NOMO-1 treated with dmso at 0.1 percent for 144 hours (cell line): Measurements from ENCODE around the gene MTMR3.
"Not testable (repeated sequence)": the region's sequence is repeated elsewhere in the genome, so short reads cannot be mapped to it uniquely, and the experiment has no call there.

Source experiments
- DNase-seq: peaks from one replicate; lab custom pipeline; 2025; ENCODE audit not compliant: unreplicated experiment; lab: John Stamatoyannopoulos, UW

Gene MTMR3

DNA sequence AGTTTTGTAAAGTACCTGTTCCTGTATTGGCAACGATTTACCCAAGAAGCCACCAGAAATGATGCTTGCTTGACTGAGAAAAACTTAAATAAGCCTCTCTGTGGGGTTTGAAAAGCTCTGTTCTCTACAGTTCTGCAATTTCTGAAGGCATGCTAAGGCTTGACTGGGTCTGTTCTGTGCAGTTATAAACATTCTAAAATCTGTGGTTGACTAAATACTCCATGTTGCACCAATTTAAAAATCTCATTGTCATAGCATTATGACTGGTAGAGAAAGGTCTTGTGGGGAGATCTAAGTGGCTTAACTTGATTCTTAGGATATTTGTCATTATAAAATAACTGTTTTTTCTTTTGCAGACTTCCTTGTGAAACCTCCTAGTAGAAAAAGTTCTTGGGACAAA, 73.7 kb downstream of the MTMR3 start:
- DNase-seq = no peak

GRCh38 chr22:29958170-29958569, 75.2 kb downstream of the MTMR3 start:
- no peak for DNase-seq

- DNase-seq = peak; percentile 12
Measured at GRCh38 chr22:29964776-29965175, 81.8 kb downstream of the MTMR3 start.

- no peak for DNase-seq
Measured at GRCh38 chr22:29967461-29967860, 84.5 kb downstream of the MTMR3 start.

GRCh38 chr22:29971607-29972006, 88.6 kb downstream of the MTMR3 start:
- DNase-seq = no peak

- DNase-seq = no peak
Measured at GRCh38 chr22:29972121-29972520, 89.1 kb downstream of the MTMR3 start.

DNA sequence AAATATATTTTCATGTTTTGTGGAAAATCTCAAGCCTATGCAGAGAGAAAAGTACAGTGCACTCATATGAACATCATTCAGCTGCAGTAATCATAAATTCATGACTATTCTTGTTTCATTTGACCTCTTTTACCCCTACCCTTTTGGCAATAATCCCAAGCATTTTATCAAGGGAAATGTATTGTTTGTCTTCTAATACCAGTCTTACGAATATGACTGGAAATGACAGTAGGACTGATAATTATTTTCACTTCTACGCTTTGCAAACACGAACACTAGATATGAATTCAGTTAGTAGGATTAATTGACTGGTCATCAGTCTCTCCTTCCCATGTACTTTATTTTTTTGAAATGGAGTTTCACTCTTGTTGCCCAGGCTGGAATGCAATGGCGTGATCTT, 90.3 kb downstream of the MTMR3 start:
- DNase-seq = no peak

DNA sequence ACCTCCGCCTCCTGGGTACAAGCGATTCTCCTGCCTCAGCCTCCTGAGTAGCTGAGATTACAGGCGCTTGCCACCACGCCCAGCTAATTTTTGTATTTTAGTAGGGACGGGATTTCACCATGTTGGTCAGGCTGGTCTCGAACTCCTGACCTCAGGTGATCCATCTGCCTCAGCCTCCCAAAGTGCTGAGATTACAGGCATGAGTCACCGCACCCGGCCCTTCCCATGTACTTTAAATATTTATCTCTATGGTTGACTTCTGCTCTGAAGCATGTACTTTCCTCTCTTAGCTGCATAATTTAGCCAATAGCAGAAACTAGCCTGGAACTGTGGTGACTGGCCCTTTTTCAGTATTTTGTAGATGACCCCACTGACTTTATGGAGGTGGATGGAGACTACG, 90.7 kb downstream of the MTMR3 start:
- not testable (repeated sequence) for DNase-seq

DNA sequence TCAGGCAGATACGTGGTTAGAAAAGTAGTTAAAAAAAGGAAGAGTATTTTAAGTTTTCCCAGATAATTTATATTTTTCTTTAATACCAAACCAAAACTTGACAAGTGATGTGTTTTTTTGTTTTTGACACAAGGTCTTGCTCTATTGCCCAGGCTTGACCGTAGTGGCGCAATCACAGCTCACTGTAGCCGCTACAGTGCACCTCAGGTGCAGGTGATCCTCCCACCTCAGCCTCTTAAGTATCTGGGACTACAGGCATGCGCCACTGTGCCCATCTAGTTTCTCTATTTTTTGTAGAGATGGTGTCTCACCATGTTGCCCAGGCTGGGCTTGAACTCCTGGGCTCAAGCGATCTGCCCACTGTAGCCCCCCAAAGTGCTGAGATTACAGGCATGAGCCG, 92.5 kb downstream of the MTMR3 start:
- DNase-seq = no peak

- DNase-seq = no peak
Measured at GRCh38 chr22:29977107-29977506, 94.1 kb downstream of the MTMR3 start.

- DNase-seq = no peak
Measured at GRCh38 chr22:29979777-29980321, 96.9 kb downstream of the MTMR3 start.

GRCh38 chr22:29983296-29983917, 100.4 kb downstream of the MTMR3 start:
- DNase-seq = no peak

DNA sequence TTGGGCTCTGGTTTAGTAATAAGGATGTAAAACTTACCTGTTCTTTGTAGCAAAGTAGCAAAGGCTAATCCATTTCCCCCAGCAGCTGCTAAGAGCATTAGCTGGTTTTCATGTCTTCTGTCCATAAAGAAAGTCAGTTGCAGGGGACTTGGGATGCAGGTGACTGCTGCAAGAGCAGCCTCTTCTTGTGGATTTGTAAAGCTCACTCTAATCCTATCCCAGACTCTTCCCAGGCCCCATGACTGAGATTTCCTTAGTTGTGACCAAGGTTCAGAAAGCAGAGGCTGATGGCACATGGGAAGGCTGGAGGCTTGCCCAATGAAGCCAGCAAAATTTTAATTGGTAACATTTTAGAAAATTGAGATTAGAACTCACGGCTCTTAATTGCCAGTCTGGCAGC, 102.9 kb downstream of the MTMR3 start:
- DNase-seq = no peak

DNA sequence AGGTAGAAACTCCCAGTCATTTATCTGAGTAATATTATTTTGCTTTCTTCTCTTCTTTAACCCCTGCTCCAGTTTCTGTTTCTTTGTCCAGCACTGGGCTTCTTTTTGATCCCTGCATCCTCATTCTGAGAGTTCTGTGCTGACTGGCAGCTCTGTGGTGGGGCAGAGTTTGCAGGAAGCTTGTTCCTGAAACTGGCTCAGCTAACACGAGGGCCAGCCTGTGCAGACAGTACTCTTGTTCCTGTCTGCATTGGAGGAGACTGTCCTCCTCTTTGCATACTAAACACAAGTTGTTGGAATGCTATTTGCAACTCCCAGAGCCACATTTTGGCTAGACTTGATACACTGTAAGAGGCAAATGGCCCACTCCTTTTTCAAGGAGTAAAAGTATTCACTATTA, 104.2 kb downstream of the MTMR3 start:
- DNase-seq = peak; percentile 20

- DNase-seq = no peak
Measured at GRCh38 chr22:29988719-29989118, 105.7 kb downstream of the MTMR3 start.

DNA sequence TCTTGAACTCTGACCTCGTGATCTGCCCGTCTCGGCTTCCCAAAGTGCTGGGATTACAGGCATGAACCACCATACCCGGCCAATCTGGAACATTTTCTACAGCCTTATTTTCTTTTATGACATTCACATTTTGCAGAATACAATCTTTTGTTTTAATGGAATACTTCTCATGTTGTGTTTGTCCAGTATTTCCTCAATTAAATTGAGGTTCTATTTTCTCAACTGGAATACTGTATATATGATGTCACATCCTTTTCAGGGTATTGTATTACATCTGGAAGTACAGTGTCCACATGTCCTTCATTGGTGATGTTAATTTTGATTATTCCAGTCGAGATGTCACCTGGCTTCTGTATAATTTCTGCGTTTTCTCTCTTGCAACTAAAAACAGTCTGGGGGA, 106.5 kb downstream of the MTMR3 start:
- DNase-seq = no peak

- DNase-seq = no peak
Measured at GRCh38 chr22:29992341-29993275, 109.6 kb downstream of the MTMR3 start.

GRCh38 chr22:29994027-29994715, 111.2 kb downstream of the MTMR3 start:
- DNase-seq = no peak

DNA sequence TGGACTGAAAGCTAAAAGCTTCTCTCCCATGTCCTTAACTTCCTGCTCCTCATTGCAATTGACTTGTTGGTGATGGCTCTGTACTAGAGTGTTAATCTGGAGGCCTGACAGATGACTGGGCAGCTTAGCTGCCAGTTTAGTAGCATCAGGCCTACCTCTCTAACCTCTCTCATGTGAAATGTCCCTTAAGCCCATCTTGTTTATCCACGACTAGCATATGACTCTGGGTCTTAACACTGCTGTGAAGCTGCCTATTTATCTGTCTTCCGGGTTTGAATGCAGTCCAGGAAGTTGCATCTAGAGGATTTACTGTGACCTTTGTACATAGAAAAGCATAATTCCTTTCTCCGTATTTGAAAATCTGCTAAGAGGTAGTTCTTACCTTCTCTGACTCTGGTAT, 112.0 kb downstream of the MTMR3 start:
- no peak for DNase-seq

DNA sequence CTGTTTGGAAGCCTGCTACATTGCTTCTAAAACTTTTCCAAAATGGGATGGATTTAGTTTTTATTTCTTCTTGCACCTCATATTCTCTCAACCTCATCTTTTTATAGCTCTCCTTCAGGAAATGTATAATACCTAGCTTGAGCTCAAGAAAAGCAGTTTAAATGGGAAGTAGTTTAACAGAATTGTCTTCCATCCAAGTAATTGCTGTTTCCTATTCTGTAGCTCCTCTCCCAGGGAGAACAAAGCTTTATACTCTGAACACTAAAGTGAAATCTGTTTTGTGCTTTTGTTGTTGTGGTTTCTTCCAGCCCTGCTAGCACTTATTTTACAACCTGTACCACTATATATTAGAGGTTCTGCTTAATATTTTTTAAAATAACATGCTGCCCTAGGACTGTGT, 114.1 kb downstream of the MTMR3 start:
- no peak for DNase-seq

DNA sequence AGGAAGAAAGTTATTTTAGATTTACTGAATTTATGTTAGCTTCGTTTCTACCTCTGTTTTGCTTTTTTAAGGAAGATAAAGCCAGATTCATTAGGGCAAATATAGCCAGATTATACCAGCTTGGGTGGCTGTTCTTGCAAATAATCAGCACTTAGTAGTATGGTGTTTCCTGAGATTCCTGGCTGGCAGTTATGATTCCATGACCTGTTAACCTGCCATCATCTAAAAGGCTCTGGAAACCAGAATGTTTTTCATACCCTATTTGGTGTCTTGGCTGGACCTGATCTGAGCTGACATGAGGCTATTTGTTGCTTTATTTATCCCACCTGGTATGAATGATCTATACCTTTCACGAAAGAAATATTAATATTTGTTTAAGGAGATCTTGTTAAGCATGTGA, 114.5 kb downstream of the MTMR3 start:
- no peak for DNase-seq
